ENCODE measurements around the gene MGAM2. TPM values are rescaled to one million over a fixed set of nuclear protein-coding genes. Genes with fewer than 3 reads are reported as not detected.

The MGAM2 gene
- polyA plus RNA-seq, 1 experiment: not detected

DNA sequence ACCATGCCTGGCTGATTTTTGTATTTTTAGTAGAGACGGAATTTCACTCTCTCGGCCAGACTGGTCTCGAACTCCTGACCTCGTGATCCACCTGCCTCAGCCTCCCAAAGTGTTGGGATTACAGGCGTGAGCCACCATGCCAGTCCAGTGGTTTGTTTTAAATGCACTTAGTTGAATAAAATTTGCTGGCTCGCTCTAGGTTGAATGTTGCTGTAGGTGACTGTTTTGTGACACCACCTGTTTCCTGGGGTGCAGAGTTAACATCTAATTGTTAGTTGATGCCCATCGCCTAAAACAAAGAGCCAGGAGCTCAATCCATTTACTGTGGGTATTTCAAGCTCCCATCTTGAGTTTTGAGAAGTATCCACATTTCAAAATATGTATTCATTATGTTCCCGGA lies 31.2 kb downstream of the MGAM2 start:
- H3K27ac ChIP-seq (ENCODE audit: low read depth, low read length): no peak overlapping the region
- peaks cover 5% of the 10 kb centered on the region; the same call in 1 of the 2 replicates for H3K9me3 ChIP-seq (ENCODE audit: control insufficient read depth, insufficient read depth, low read length)
- TF ChIP-seq, protein P1, sequence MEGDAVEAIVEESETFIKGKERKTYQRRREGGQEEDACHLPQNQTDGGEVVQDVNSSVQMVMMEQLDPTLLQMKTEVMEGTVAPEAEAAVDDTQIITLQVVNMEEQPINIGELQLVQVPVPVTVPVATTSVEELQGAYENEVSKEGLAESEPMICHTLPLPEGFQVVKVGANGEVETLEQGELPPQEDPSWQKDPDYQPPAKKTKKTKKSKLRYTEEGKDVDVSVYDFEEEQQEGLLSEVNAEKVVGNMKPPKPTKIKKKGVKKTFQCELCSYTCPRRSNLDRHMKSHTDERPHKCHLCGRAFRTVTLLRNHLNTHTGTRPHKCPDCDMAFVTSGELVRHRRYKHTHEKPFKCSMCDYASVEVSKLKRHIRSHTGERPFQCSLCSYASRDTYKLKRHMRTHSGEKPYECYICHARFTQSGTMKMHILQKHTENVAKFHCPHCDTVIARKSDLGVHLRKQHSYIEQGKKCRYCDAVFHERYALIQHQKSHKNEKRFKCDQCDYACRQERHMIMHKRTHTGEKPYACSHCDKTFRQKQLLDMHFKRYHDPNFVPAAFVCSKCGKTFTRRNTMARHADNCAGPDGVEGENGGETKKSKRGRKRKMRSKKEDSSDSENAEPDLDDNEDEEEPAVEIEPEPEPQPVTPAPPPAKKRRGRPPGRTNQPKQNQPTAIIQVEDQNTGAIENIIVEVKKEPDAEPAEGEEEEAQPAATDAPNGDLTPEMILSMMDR (IDR thresholded peaks at IDR 0.05; ENCODE audit: low read depth, low read length): no peak
- ChIA-PET CTCF (no interaction called here), POLR2A (no interaction called here)
- H3K27me3 ChIP-seq (ENCODE audit: control insufficient read depth, insufficient read depth, low read length): no peaks in the 10 kb centered on the region
- no peak for DNase-seq (ENCODE audit: low read depth, low spot score)
- H3K4me3 ChIP-seq (ENCODE audit: low read depth, low read length): no peak overlapping the region

DNA sequence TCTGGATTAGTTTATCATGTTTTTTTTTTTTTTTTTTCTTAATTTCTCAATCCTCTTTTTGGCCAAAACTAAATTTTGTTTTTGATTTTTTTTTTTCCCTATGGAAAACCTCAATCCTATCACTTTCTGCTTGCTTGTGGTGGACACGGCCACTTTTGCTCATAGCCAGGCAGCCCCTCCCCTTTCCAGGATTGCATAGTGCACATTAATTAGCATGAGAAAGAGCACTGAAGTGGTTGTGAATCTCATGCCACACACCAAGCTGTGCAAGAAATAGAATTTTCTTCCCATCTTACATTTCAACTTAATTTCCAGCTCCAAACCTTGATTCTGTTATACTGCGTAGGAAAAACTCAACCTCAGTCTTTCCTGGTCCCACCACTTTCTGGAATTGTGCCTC lies 34.6 kb downstream of the MGAM2 start:
- Histone ChIP-seq H3K27me3 (ENCODE audit: control insufficient read depth, insufficient read depth, low read length) (no peaks in the 10 kb centered on the region), H3K27ac (ENCODE audit: low read depth, low read length) (no peak overlapping the region), H3K4me3 (ENCODE audit: low read depth, low read length) (no peak overlapping the region), H3K9me3 (ENCODE audit: control insufficient read depth, insufficient read depth, low read length) (peaks cover 21% of the 10 kb centered on the region)
- DNase-seq (ENCODE audit: low read depth, low spot score): no peak
- CTCF ChIA-PET: no interaction called here
- POLR2A ChIA-PET: no interaction called here
- TF ChIP-seq, protein P1 (IDR thresholded peaks at IDR 0.05; ENCODE audit: low read depth, low read length): no peak

DNA sequence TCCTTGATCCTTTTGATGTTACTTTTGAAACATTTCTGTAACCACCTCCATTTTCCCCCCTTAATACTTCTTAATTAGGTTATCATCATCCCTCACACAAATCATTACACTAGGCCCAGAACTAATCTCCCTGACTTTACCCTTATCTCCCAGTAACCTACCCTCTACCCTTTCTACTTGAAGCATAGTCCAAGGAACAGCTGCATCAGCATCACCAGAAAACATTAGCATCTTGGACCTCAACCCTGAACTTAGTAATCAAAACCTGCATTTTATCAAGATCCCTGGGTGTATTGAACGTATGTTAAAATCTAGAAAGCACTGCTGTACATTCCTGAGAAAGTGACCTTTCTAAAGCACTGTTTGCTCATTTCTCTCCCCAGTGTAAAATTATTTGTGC lies 38.8 kb downstream of the MGAM2 start:
- Histone ChIP-seq H3K9me3 (ENCODE audit: control insufficient read depth, insufficient read depth, low read length) (peaks cover 21% of the 10 kb centered on the region), H3K27ac (ENCODE audit: low read depth, low read length) (no peak overlapping the region), H3K27me3 (ENCODE audit: control insufficient read depth, insufficient read depth, low read length) (no peaks in the 10 kb centered on the region), H3K4me3 (ENCODE audit: low read depth, low read length) (no peak overlapping the region)
- no peak for DNase-seq (ENCODE audit: low read depth, low spot score)
- ChIA-PET POLR2A (no interaction called here), CTCF (no interaction called here)
- TF ChIP-seq, protein P1 (IDR thresholded peaks at IDR 0.05; ENCODE audit: low read depth, low read length): no peak

DNA sequence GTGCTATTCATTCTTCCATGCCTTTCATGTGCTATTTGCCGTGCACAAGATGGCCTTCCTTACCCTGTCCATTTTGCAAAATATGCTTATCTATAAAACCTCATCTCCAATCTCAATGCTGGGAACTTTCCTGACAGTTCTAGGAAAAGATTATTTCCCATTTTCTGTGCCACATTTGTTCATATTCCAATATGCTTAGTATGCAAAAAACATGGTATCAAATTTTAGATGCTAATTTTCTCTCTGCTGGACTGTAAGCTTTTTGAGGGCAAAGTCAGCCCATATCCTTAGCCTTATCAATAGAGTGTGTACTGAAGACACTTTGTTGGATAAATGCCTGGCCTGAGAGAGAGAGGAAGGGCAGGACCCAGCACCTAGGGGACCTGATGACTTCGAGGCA lies 39.4 kb downstream of the MGAM2 start:
- no peak for DNase-seq (ENCODE audit: low read depth, low spot score)
- CTCF ChIA-PET: no interaction called here
- no peak overlapping the region for H3K4me3 ChIP-seq (ENCODE audit: low read depth, low read length)
- no peak overlapping the region for H3K27ac ChIP-seq (ENCODE audit: low read depth, low read length)
- H3K9me3 ChIP-seq (ENCODE audit: control insufficient read depth, insufficient read depth, low read length): peaks cover 19% of the 10 kb centered on the region
- TF ChIP-seq, protein P1 (IDR thresholded peaks at IDR 0.05; ENCODE audit: low read depth, low read length): no peak
- POLR2A ChIA-PET: no interaction called here
- no peaks in the 10 kb centered on the region for H3K27me3 ChIP-seq (ENCODE audit: control insufficient read depth, insufficient read depth, low read length)

DNA sequence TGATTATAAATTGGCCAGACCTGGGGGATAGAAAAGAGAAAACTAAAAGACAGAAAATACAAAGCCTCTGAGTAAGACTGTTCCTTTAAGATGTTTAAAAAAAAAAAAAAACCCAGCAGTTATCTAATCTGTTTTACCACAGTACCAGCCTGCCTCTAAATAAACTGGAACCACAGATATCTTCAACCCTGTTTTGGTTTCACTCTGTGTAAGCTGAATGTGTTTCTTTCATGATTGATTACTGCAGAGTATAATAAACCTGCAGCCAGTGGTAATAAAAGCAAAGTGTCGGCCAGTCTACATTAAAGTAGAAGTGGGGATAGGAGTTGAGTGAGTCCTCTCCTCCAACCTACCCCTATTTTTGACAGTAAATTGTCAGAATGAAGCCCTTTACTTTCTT lies 40.6 kb downstream of the MGAM2 start:
- Histone ChIP-seq H3K9me3 (ENCODE audit: control insufficient read depth, insufficient read depth, low read length) (peaks cover 16% of the 10 kb centered on the region), H3K4me3 (ENCODE audit: low read depth, low read length) (no peak overlapping the region), H3K27me3 (ENCODE audit: control insufficient read depth, insufficient read depth, low read length) (no peaks in the 10 kb centered on the region), H3K27ac (ENCODE audit: low read depth, low read length) (no peak overlapping the region)
- TF ChIP-seq, protein P1 (IDR thresholded peaks at IDR 0.05; ENCODE audit: low read depth, low read length): no peak
- POLR2A ChIA-PET: no interaction called here
- CTCF ChIA-PET: no interaction called here
- DNase-seq (ENCODE audit: low read depth, low spot score): no peak
